Neural cell (in vitro differentiated cells): ENCODE measurements around the gene SEC14L6. TPM values are rescaled to one million over a fixed set of nuclear protein-coding genes. Genes with fewer than 3 reads are reported as not detected.

ENCODE experiments used
- H2AFZ ChIP-seq: fragments of 200-600, 300-800 bp; sonication (generic), shearing (Covaris generic); 2 replicates; pipeline ENCODE4 v1.6.0; 2014; ENCODE audit warnings: low read depth, mild to moderate bottlenecking, antibody characterized with exemption, low read length, moderate library complexity
- H3F3A ChIP-seq: fragments of 200-600 bp; shearing (Covaris generic); 2 replicates; pipeline ENCODE4 v1.6.1; 2016; ENCODE audit warnings: mild to moderate bottlenecking, moderate library complexity, mixed read lengths, antibody characterized with exemption, low read length; ENCODE audit not compliant: insufficient read depth, poor library complexity, severe bottlenecking
- H3K27ac ChIP-seq: fragments of 200-600, 300-800 bp; sonication (generic), shearing (Covaris generic); 2 replicates; pipeline ENCODE4 v1.5.1; 2014; ENCODE audit warnings: mild to moderate bottlenecking, low read length, moderate library complexity
- H3K27me3 ChIP-seq: fragments of 300-800, 200-600 bp; sonication (generic), shearing (Covaris generic); 2 replicates; pipeline ENCODE4 v1.6.0; 2014; ENCODE audit warnings: mild to moderate bottlenecking, low read depth, low read length, moderate library complexity; ENCODE audit not compliant: insufficient read depth
- H3K36me3 ChIP-seq: fragments of 300-800, 200-600 bp; sonication (generic), shearing (Covaris generic); 2 replicates; pipeline ENCODE4 v1.5.1; 2014; ENCODE audit warnings: mild to moderate bottlenecking, antibody characterized with exemption, low read length, moderate library complexity; ENCODE audit not compliant: insufficient read depth
- H3K4me2 ChIP-seq: fragments of 300-800, 200-600 bp; sonication (generic), shearing (Covaris generic); 2 replicates; pipeline ENCODE4 v1.6.0; 2014; ENCODE audit warnings: mild to moderate bottlenecking, low read length
- H3K4me3 ChIP-seq: fragments of 300-800, 200-600 bp; sonication (generic), shearing (Covaris generic); 2 replicates; pipeline ENCODE4 v1.5.1; 2014; ENCODE audit warnings: mild to moderate bottlenecking, low read length, moderate library complexity
- H3K79me2 ChIP-seq: fragments of 200-600 bp; shearing (Covaris generic); replicated peaks from 2 replicates; pipeline ENCODE4 v1.6.0; 2014; ENCODE audit warnings: mild to moderate bottlenecking, low read length, moderate library complexity; ENCODE audit not compliant: insufficient read depth
- H3K9ac ChIP-seq: fragments of 300-800, 200-600 bp; sonication (generic), shearing (Covaris generic); 2 replicates; pipeline ENCODE4 v1.6.1; 2016; ENCODE audit warnings: mild to moderate bottlenecking, low read length, mixed read lengths
- H3K9me2 ChIP-seq: fragments of 200-600 bp; shearing (Covaris generic); 2 replicates; pipeline ENCODE4 v1.6.1; 2016; ENCODE audit warnings: mild to moderate bottlenecking, low read length, mixed read lengths; ENCODE audit not compliant: insufficient read depth
- H3K9me3 ChIP-seq: fragments of 200-600, 300-800 bp; sonication (generic), shearing (Covaris generic); 2 replicates; pipeline ENCODE4 v1.6.1; 2016; ENCODE audit warnings: mild to moderate bottlenecking, mixed run types, low read length, moderate library complexity, mixed read lengths
- H4K20me1 ChIP-seq: fragments of 200-600 bp; shearing (Covaris generic); 2 replicates; pipeline ENCODE4 v1.6.1; 2016; ENCODE audit warnings: mild to moderate bottlenecking, mixed run types; ENCODE audit not compliant: insufficient read depth
- CTCF ChIP-seq: fragments of 450-650 bp; IDR thresholded peaks from 2 replicates; pipeline ENCODE4 v1.5.1; 2014; ENCODE audit warnings: antibody characterized with exemption, mild to moderate bottlenecking, moderate library complexity; ENCODE audit not compliant: poor library complexity, severe bottlenecking
- EP300 ChIP-seq: fragments of 450-650 bp; conservative IDR thresholded peaks from 2 replicates; pipeline ENCODE4 v1.6.1; 2014; ENCODE audit warnings: antibody characterized with exemption, mild to moderate bottlenecking, moderate library complexity; ENCODE audit not compliant: poor library complexity, severe bottlenecking
- EZH2 ChIP-seq: fragments of 200-600, 300-800 bp; shearing (Covaris generic), sonication (generic); IDR thresholded peaks from 2 replicates; pipeline ENCODE4 v1.6.1; 2014; ENCODE audit warnings: antibody characterized with exemption, low read length, borderline replicate concordance, mild to moderate bottlenecking; ENCODE audit not compliant: insufficient read depth, poor library complexity, severe bottlenecking
- MXI1 ChIP-seq: fragments of 450-650 bp; conservative IDR thresholded peaks from 2 replicates; pipeline ENCODE4 v1.6.1; 2014; ENCODE audit warnings: antibody characterized with exemption, mild to moderate bottlenecking; ENCODE audit not compliant: poor library complexity, severe bottlenecking
- POLR2AphosphoS5 ChIP-seq: IDR thresholded peaks from 2 replicates; pipeline ENCODE4 v1.6.1; 2012
- RAD21 ChIP-seq: fragments of 450-650 bp; conservative IDR thresholded peaks from 2 replicates; pipeline ENCODE4 v1.6.1; 2014; ENCODE audit warnings: antibody characterized with exemption, mild to moderate bottlenecking, moderate library complexity
- REST ChIP-seq: IDR thresholded peaks from 2 replicates; pipeline ENCODE4 v1.6.1; 2012; ENCODE audit warnings: borderline replicate concordance
- SMC3 ChIP-seq: fragments of 450-650 bp; conservative IDR thresholded peaks from 2 replicates; pipeline ENCODE4 v1.6.1; 2014; ENCODE audit warnings: antibody characterized with exemption, mild to moderate bottlenecking, moderate library complexity; ENCODE audit not compliant: poor library complexity
- TAF1 ChIP-seq: IDR thresholded peaks from 2 replicates; pipeline ENCODE4 v1.6.1; 2012; ENCODE audit warnings: low read depth
- polyA plus RNA-seq: library from polyadenylated mRNA; depleted of rRNA; stranded (reverse); fragments of >200 nt; gene quantifications from 2 replicates; pipeline ENCODE4 v1.2.3, GENCODE V29; 2014

The SEC14L6 gene
- polyA plus RNA-seq, 1 donor from 2014 or later, result not detected

GRCh38 chr22:30519842-30520425 lies 26.6 kb downstream of the SEC14L6 start:
- no peak overlapping the region for H3K4me3 ChIP-seq
- H4K20me1 ChIP-seq, result no peaks in the 10 kb centered on the region
- H3F3A ChIP-seq, result no peaks in the 10 kb centered on the region
- no peak for TF ChIP-seq EZH2
- TF ChIP-seq TAF1, result no peak
- TF ChIP-seq MXI1, result no peak
- no peak for TF ChIP-seq CTCF
- no peak for TF ChIP-seq EP300
- TF ChIP-seq REST, result no peak
- TF ChIP-seq RAD21, result no peak
- TF ChIP-seq SMC3, result no peak
- no peak for TF ChIP-seq POLR2AphosphoS5
- H3K36me3 ChIP-seq, result no peaks in the 10 kb centered on the region
- no peaks in the 10 kb centered on the region for H3K79me2 ChIP-seq
- H3K9me3 ChIP-seq, result no peaks in the 10 kb centered on the region
- H3K4me2 ChIP-seq, result no peak overlapping the region
- H3K27me3 ChIP-seq, result no peaks in the 10 kb centered on the region
- no peak overlapping the region for H3K27ac ChIP-seq
- H3K9ac ChIP-seq, result no peak overlapping the region
- no peaks in the 10 kb centered on the region for H3K9me2 ChIP-seq
- no peak overlapping the region for H2AFZ ChIP-seq

- no peak overlapping the region for H3K27ac ChIP-seq
- H3K9me3 ChIP-seq, result no peaks in the 10 kb centered on the region
- H3K27me3 ChIP-seq, result no peaks in the 10 kb centered on the region
- no peaks in the 10 kb centered on the region for H3K79me2 ChIP-seq
- H3K9me2 ChIP-seq, result no peaks in the 10 kb centered on the region
- no peak overlapping the region for H3K9ac ChIP-seq
- H2AFZ ChIP-seq, result no peak overlapping the region
- no peak overlapping the region for H3K4me2 ChIP-seq
- TF ChIP-seq RAD21 (no peak), EZH2 (no peak), POLR2AphosphoS5 (no peak), TAF1 (no peak), REST (no peak), MXI1 (no peak), CTCF (no peak), EP300 (no peak)
- no peaks in the 10 kb centered on the region for H4K20me1 ChIP-seq
- no peaks in the 10 kb centered on the region for H3K36me3 ChIP-seq
- H3F3A ChIP-seq, result no peaks in the 10 kb centered on the region
- no peak overlapping the region for H3K4me3 ChIP-seq
Observed at GRCh38 chr22:30516731-30517130, 29.8 kb downstream of the SEC14L6 start.
